ENCODE data around the gene MORN5.

The MORN5 gene

GRCh38 chr9:122232796-122233306 is 73.1 kb downstream of the MORN5 start:
- DNase-seq (ENCODE audit: low read depth in 2 of 2) = no peak

DNA sequence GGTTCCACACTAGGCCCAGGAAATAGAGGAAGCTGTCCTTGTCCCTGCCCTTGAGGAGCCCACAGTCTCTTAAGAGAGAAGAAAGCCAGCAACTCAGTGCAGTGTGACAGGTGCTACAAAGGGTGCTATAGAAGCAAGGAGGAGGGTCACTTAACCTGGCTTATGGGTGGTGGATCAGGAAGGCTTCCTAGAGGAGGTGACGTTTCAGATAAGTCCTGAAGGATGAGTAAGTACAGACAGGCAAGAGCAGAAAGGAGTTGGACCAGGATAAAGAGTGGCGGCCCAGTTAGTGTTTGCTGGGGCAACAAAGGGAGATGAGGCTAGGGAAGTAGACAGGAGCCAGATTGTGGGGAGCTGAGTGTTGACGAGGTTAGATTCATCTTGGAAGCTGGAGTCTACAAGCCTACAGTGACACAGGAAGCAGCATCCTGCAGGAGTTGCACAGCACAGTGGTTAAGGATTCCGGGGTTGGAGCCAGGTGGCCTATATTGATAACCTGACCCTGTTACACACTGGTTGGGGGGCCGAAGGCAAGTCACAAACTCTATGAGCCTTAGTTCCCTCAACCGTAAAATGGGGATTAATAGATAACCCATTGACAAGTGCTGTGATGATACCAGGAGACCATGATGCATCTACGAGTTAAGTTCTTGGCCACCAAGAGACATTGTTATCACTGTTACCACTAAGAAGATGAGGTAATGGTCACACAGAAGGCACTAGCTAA is 74.5 kb downstream of the MORN5 start:
- no peak for DNase-seq (ENCODE audit: low read depth in 2 of 2)

GRCh38 chr9:122236681-122237080 is 77.0 kb downstream of the MORN5 start:
- no peak for DNase-seq (ENCODE audit: low read depth in 2 of 2)

- DNase-seq (ENCODE audit: low read depth in 2 of 2) = no peak
Observed at GRCh38 chr9:122239722-122240121, 80.0 kb downstream of the MORN5 start.

GRCh38 chr9:122244349-122244748 is 84.6 kb downstream of the MORN5 start:
- no peak for DNase-seq (ENCODE audit: low read depth in 2 of 2)

DNA sequence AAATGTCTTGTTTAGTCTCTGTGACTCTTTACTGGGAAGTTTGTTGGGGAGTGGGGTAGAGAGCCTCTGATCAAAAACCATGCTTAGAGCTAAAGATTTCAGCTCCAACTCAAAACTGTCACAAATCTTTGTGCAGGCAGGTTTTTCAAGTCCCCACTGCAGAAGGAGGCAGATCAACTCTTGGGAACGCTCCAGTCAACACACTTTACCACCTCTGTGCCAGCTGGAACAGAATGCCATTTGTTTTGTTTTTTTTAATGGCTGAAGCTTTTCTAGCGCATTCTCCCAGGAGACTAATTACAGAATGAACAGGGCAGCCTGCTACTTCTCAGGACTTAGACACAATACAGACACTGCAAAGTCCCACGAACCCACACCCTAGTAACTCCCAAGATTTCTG is 87.0 kb downstream of the MORN5 start:
- no peak for DNase-seq (ENCODE audit: low read depth in 2 of 2)

DNA sequence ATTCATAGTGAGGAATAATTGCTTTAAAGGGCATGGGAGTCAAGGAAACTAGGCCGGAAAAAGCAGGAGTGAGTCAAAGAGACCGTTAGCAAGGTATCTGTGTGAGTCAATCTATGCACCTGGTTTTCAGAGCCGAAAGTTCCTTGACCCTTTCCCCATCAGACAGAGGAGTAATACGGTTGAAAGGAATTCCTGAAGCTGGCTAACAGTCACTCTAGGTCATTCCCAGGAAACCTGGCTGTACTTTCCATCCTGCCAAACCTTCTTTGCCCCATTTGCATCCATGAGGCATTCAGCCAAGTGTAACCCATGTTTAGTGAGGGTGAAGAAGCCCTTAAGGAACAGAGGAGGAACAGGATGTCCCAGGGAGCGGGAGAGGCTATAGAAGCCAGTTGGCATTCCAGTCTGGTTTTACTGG is 88.7 kb downstream of the MORN5 start:
- no peak for DNase-seq (ENCODE audit: low read depth in 2 of 2)
